ENCODE measurements around the gene ZNF761.
"Not testable (repeated sequence)": the region's sequence is repeated elsewhere in the genome, so short reads cannot be mapped to it uniquely, and the experiment has no call there.

- not testable (repeated sequence) for TF ChIP-seq YY1 (IDR thresholded peaks at IDR 0.05; ENCODE audit: insufficient read depth, insufficient read length); ZNF274 (IDR thresholded peaks at IDR 0.05; ENCODE audit: low read depth, low read length); SUZ12 (IDR thresholded peaks at IDR 0.05; ENCODE audit: extremely low read depth, insufficient read depth, insufficient read length)
Measured at GRCh38 chr19:53503671-53504364, 72.0 kb downstream of the ZNF761 start.

All from NT2/D1 (cell line).